Hepatocyte (in vitro differentiated cells): ENCODE measurements around the gene TPST1.

Experiments
- EZH2phosphoT487 ChIP-seq: fragments of 200-600 bp; sonication (generic); IDR thresholded peaks from one replicate; pipeline ENCODE4 v1.6.1; 2018; ENCODE audit warnings: antibody characterized with exemption, mild to moderate bottlenecking, low read depth, moderate library complexity; ENCODE audit not compliant: unreplicated experiment, severe bottlenecking
- TF ChIP-seq, protein P1 (sequence below): fragments of 200-600 bp; sonication (generic); IDR thresholded peaks from 2 replicates; pipeline ENCODE4 v1.5.1; 2016; ENCODE audit warnings: antibody characterized with exemption, mild to moderate bottlenecking; ENCODE audit not compliant: poor library complexity

- TF ChIP-seq, protein P1, sequence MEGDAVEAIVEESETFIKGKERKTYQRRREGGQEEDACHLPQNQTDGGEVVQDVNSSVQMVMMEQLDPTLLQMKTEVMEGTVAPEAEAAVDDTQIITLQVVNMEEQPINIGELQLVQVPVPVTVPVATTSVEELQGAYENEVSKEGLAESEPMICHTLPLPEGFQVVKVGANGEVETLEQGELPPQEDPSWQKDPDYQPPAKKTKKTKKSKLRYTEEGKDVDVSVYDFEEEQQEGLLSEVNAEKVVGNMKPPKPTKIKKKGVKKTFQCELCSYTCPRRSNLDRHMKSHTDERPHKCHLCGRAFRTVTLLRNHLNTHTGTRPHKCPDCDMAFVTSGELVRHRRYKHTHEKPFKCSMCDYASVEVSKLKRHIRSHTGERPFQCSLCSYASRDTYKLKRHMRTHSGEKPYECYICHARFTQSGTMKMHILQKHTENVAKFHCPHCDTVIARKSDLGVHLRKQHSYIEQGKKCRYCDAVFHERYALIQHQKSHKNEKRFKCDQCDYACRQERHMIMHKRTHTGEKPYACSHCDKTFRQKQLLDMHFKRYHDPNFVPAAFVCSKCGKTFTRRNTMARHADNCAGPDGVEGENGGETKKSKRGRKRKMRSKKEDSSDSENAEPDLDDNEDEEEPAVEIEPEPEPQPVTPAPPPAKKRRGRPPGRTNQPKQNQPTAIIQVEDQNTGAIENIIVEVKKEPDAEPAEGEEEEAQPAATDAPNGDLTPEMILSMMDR, result no peak
- no peak for TF ChIP-seq EZH2phosphoT487
These were observed 108.9 kb downstream of the TPST1 start for GRCh38 chr7:66313886-66314568.
